ENCODE measurements around the gene RTN4RL1.

Gene RTN4RL1

DNA sequence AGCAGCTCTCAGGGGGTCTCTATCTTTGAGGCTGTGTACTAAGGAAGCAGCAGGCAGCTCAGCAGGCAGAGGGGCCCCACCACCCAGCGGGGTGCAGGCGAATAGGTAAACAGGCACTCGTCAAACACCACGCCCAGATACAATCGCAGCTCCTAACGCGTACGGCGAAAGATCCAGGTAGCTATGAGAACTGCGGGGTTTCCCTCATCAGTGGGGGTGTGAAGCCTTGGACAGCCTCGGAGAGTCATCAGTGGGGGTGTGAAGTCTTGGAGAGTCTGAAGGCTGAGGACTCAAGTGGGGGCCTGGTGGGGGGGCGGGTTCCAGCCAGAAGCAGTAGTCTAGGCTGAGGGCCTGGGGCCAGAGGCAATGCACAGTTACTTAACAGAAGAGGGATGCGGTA lies 69.0 kb downstream of the RTN4RL1 start:
- TF ChIP-seq, protein P1, sequence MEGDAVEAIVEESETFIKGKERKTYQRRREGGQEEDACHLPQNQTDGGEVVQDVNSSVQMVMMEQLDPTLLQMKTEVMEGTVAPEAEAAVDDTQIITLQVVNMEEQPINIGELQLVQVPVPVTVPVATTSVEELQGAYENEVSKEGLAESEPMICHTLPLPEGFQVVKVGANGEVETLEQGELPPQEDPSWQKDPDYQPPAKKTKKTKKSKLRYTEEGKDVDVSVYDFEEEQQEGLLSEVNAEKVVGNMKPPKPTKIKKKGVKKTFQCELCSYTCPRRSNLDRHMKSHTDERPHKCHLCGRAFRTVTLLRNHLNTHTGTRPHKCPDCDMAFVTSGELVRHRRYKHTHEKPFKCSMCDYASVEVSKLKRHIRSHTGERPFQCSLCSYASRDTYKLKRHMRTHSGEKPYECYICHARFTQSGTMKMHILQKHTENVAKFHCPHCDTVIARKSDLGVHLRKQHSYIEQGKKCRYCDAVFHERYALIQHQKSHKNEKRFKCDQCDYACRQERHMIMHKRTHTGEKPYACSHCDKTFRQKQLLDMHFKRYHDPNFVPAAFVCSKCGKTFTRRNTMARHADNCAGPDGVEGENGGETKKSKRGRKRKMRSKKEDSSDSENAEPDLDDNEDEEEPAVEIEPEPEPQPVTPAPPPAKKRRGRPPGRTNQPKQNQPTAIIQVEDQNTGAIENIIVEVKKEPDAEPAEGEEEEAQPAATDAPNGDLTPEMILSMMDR (conservative IDR thresholded peaks at IDR 0.05), result no peak
- no peak for TF ChIP-seq ZFX (IDR thresholded peaks at IDR 0.05)
- H3K27ac ChIP-seq, result no peak overlapping the region

DNA sequence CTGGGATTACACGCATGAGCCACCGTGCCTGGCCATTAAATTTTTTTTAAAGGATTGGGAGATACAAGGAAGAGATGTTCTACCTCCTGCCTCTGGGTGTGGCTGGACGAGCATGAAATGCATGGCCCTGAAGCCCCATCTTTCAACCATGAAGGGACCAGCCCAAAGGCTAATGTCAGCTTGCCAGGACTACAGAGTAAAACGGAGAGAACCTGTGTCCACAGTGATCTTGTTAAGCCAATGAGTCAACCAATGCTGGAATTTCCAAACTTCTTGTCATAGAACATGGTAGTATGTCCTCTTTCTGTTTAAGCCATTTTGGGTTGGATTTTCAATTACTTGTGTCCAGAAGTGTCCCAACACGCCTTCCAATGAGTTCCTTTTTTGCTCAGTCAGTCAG lies 71.3 kb downstream of the RTN4RL1 start:
- no peak for TF ChIP-seq ZFX (IDR thresholded peaks at IDR 0.05)
- TF ChIP-seq, protein P1 (conservative IDR thresholded peaks at IDR 0.05), result no peak
- no peak overlapping the region for H3K27ac ChIP-seq

DNA sequence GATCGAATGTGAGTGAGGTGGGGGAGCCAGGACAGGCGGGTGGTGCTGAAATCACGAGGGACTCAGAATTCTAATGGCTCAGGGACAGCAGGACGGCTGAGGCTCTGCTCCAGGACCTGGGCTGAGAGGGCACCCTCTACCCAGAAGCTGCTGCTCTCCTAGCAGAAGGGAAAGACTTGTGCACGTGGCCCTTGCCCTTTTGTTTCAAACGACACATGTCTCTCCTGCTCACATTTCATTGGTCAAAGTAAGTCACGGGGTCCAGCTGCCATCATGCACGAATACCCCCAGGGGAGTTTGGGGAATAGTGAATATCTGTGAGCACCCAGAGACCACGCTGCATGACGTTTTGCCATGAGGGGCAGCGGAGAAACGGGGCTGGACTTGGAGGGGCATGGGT lies 73.2 kb downstream of the RTN4RL1 start:
- H3K27ac ChIP-seq, result no peak overlapping the region
- TF ChIP-seq, protein P1 (conservative IDR thresholded peaks at IDR 0.05), result no peak
- no peak for TF ChIP-seq ZFX (IDR thresholded peaks at IDR 0.05)

DNA sequence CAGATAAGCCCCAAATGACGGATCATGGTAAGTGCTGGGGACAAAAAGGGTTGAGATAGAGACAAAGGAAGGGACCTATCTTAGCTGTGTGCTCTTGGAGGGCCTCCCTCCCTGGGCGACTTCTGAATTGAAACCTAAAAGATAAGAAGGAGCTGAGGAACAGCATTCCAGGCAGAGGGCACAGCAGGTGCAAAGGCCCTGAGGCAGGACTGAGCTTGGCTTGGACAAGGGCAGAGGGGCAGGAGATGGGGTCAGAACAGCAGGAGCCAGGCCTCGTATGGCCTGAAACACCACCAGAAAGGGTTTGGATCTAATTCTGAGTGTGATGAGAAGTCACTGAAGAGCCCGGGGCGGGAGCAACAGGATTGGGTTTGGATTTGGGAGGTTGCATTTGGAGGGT lies 75.4 kb downstream of the RTN4RL1 start:
- no peak overlapping the region for H3K27ac ChIP-seq
- TF ChIP-seq, protein P1 (conservative IDR thresholded peaks at IDR 0.05), result no peak
- TF ChIP-seq ZFX (IDR thresholded peaks at IDR 0.05), result no peak

DNA sequence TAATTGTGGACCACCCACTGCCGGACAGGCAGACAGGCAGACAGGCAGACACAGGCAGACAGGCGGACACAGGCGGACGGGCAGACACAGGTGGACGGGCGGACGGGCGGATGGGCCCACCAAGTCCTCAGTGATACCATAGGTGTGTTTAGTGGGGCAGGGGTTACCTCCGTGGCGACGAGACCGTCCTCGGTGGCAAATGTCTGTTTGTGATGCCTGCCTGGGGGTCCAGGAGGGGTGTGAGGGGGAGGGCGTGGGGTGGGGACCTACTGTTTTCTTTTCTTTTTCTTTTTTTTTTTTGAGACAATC lies 76.7 kb downstream of the RTN4RL1 start:
- no peak for TF ChIP-seq ZFX (IDR thresholded peaks at IDR 0.05)
- TF ChIP-seq, protein P1 (conservative IDR thresholded peaks at IDR 0.05), result no peak
- no peak overlapping the region for H3K27ac ChIP-seq

DNA sequence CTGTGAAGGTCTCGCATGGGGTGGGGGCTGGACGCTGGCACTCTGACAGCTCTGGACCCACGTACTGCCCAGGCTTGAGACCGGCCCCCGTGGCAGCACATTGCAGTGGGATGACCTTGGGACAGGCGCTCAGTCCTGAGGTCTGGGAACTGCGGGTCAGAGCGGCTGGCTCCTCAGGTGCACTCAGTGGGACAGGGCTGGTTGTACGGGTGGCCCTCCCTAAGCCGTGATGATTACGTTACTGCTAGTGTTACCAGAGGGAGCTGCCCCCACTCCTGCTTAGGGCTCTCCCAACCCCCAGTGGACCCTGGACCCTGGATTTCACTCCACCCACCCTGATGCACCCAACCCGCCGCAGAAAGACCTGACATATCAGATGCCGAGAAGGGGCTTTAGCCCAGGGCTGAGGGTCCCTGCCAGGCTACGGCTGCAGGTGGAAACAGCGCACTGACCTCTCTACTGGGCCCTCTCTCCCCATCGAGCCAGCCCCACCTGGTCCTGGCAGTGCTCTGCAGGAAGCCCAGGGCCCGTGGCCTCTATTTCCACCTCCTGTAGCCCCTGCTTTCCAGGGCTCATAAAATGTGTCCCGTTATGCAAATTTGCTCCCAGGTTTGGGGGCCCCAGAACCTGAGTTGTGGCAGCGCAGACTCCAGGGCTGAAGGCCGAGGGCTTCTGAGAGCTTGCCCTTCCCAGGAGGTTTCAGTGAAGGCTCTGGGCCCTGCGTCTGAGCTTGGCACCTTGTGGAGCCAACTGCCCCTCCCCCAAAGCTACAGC lies 77.2 kb downstream of the RTN4RL1 start:
- H3K27ac ChIP-seq, result no peak overlapping the region
- TF ChIP-seq ZFX (IDR thresholded peaks at IDR 0.05), result no peak
- TF ChIP-seq, protein P1 (conservative IDR thresholded peaks at IDR 0.05), result no peak

DNA sequence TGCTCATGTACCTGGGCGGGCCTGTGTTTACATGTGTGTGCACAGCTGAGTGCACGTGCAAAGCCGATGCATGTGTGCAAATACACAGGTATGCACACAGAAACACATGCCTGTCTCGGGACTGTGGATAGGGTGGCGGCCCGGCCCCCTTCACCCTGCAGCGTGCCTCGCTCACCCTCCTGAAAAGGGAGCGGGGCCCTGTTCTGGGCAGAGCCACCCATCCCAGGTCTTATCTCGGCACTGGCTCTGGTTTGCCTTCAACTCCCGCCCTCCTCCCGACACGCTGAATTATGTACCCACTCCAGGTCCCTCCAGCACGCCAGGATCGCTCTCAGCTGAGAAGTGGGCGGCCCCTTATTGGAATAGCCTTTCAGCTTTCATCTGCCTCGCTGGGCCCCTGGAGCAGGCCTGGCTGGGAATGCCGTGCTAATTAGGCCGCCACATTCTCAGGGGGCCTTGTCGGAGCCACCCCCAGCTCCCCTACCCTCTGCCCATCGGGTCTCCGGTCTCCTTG lies 77.8 kb downstream of the RTN4RL1 start:
- no peak overlapping the region for H3K27ac ChIP-seq

More for the DNA sequence above, 77.8 kb downstream of the RTN4RL1 start:
- TF ChIP-seq ZFX (IDR thresholded peaks at IDR 0.05), result no peak
- TF ChIP-seq, protein P1 (conservative IDR thresholded peaks at IDR 0.05), result no peak

Measured in C4-2B (cell line).